Large intestine (tissue), 3 donors: ENCODE results near the gene LZIC. TPM values are rescaled to one million over a fixed set of nuclear protein-coding genes. Genes with fewer than 3 reads are reported as not detected.

Experiments
- DNase-seq, 2 donors: peaks; one replicate each; pipeline versions ENCODE4 v3.0.0 to v3.0.0-alpha.2; 2013
- H3K27ac ChIP-seq: one replicate; pipeline ENCODE4 v1.5.1; 2013; ENCODE audit warnings: low read length
- H3K27me3 ChIP-seq: 2 replicates; pipeline ENCODE4 v1.6.1; 2013; ENCODE audit warnings: low read length; ENCODE audit not compliant: control insufficient read depth, insufficient read depth
- H3K36me3 ChIP-seq: 2 replicates; pipeline ENCODE4 v1.6.1; 2013; ENCODE audit warnings: low read length; ENCODE audit not compliant: control insufficient read depth, insufficient read depth
- H3K4me1 ChIP-seq: one replicate; pipeline ENCODE4 v1.6.1; 2013; ENCODE audit warnings: low read length; ENCODE audit not compliant: control insufficient read depth, insufficient read depth
- H3K4me3 ChIP-seq: one replicate; pipeline ENCODE4 v1.5.1; 2013; ENCODE audit warnings: low read length
- H3K9me3 ChIP-seq: one replicate; pipeline ENCODE4 v1.6.1; 2013; ENCODE audit warnings: mild to moderate bottlenecking, low read depth, low read length, moderate library complexity; ENCODE audit not compliant: control insufficient read depth
- WGBS: methylation state at CpG from one replicate; pipeline ENCODE4 v1.1.5; 2013; ENCODE audit warnings: low lambda C conversion rate; ENCODE audit not compliant: insufficient coverage; 5-methylcytosine and 5-hydroxymethylcytosine counted together
- polyA plus RNA-seq: library from polyadenylated mRNA; unstranded; fragments of 120-200 nt; gene quantifications from one replicate; pipeline ENCODE4 v1.2.1, GENCODE V29; 2013

The LZIC gene
- polyA plus RNA-seq, 1 donor, result 59.0 TPM

GRCh38 chr1:9914610-9914937 is 28.6 kb downstream of the LZIC start:
- WGBS, result no CpG with 5 or more reads among the region's 2 CpGs
- Histone ChIP-seq H3K4me1 (peaks cover 30% of the 10 kb centered on the region), H3K27me3 (no peaks in the 10 kb centered on the region), H3K27ac (no peak overlapping the region), H3K9me3 (no peaks in the 10 kb centered on the region), H3K4me3 (no peak overlapping the region), H3K36me3 (no peaks in the 10 kb centered on the region)
- DNase-seq, result no peak

GRCh38 chr1:9912264-9912936 is 30.8 kb downstream of the LZIC start:
- H3K4me3 ChIP-seq, result no peak overlapping the region
- 40% methylated on average over 2 of the region's 12 CpGs for WGBS
- DNase-seq, result peak; percentile 55 to 83
- peaks cover 39% of the 10 kb centered on the region for H3K4me1 ChIP-seq
- no peaks in the 10 kb centered on the region for H3K36me3 ChIP-seq
- peak overlapping the region; percentile 59 for H3K27ac ChIP-seq
- no peaks in the 10 kb centered on the region for H3K27me3 ChIP-seq
- H3K9me3 ChIP-seq, result no peaks in the 10 kb centered on the region

GRCh38 chr1:9910423-9911178 is 32.6 kb downstream of the LZIC start:
- Histone ChIP-seq H3K27ac (peak overlapping the region; percentile 95), H3K4me1 (peaks cover 39% of the 10 kb centered on the region), H3K9me3 (no peaks in the 10 kb centered on the region), H3K4me3 (peak overlapping the region; percentile 55), H3K27me3 (no peaks in the 10 kb centered on the region), H3K36me3 (no peaks in the 10 kb centered on the region)
- WGBS, result 0% methylated on average over 1 of the region's 45 CpGs
- DNase-seq, result peak; percentile 100

- no CpG with 5 or more reads among the region's 55 CpGs for WGBS
- DNase-seq, result no peak
- H3K27ac ChIP-seq, result peak within 1 kb of the TSS; percentile 95
- H3K9me3 ChIP-seq, result no peaks in the 10 kb centered on the region
- no peaks in the 10 kb centered on the region for H3K27me3 ChIP-seq
- H3K36me3 ChIP-seq, result no peaks in the 10 kb centered on the region
- H3K4me1 ChIP-seq, result peaks cover 36% of the 10 kb centered on the region
- H3K4me3 ChIP-seq, result peak within 1 kb of the TSS; percentile 60
Measured at GRCh38 chr1:9910076-9910422, 33.1 kb downstream of the LZIC start, which contains the start of gene CTNNBIP1. CTNNBIP1 (minus strand) TSS chr1:9910269; CDS start chr1:9872064, 38,205 bp downstream.

GRCh38 chr1:9909234-9910046 is 33.8 kb downstream of the LZIC start:
- H3K4me3 ChIP-seq, result peak overlapping the region; percentile 60
- no CpG with 5 or more reads among the region's 47 CpGs for WGBS
- peak in 1 of 2 donors; percentile 44 for DNase-seq
- peak overlapping the region; percentile 2 for H3K27ac ChIP-seq
- peaks cover 30% of the 10 kb centered on the region for H3K4me1 ChIP-seq
- no peaks in the 10 kb centered on the region for H3K36me3 ChIP-seq
- H3K27me3 ChIP-seq, result no peaks in the 10 kb centered on the region
- no peaks in the 10 kb centered on the region for H3K9me3 ChIP-seq

GRCh38 chr1:9908871-9909233 is 34.3 kb downstream of the LZIC start:
- no CpG with 5 or more reads among the region's 4 CpGs for whole genome bisulfite sequencing
- Histone ChIP-seq H3K4me1 (peaks cover 24% of the 10 kb centered on the region), H3K27me3 (no peaks in the 10 kb centered on the region), H3K4me3 (peak overlapping the region; percentile 60), H3K36me3 (no peaks in the 10 kb centered on the region), H3K9me3 (no peaks in the 10 kb centered on the region), H3K27ac (peak overlapping the region; percentile 2)
- DNase-seq, result peak in 1 of 2 donors; percentile 54

- Histone ChIP-seq H3K9me3 (no peaks in the 10 kb centered on the region), H3K27ac (no peak overlapping the region)
- 100% methylated on average over 2 of the region's 5 CpGs for WGBS
Measured at GRCh38 chr1:9907441-9907840, 35.8 kb downstream of the LZIC start.

GRCh38 chr1:9906466-9906865 is 36.7 kb downstream of the LZIC start:
- H3K4me1 ChIP-seq, result peaks cover 14% of the 10 kb centered on the region
- H3K27me3 ChIP-seq, result no peaks in the 10 kb centered on the region
- H3K27ac ChIP-seq, result no peak overlapping the region
- WGBS, result no CpG with 5 or more reads among the region's 2 CpGs
- no peak overlapping the region for H3K4me3 ChIP-seq
- no peaks in the 10 kb centered on the region for H3K9me3 ChIP-seq
- DNase-seq, result no peak
- no peaks in the 10 kb centered on the region for H3K36me3 ChIP-seq

More at GRCh38 chr1:9907441-9907840, 35.8 kb downstream of the LZIC start:
- peaks cover 20% of the 10 kb centered on the region for H3K4me1 ChIP-seq
- no peaks in the 10 kb centered on the region for H3K27me3 ChIP-seq
- DNase-seq, result no peak
- H3K36me3 ChIP-seq, result no peaks in the 10 kb centered on the region
- no peak overlapping the region for H3K4me3 ChIP-seq

GRCh38 chr1:9905010-9905409 is 38.2 kb downstream of the LZIC start:
- 73% methylated on average over 2 of the region's 4 CpGs for WGBS
- H3K4me1 ChIP-seq, result peaks cover 20% of the 10 kb centered on the region
- no peak overlapping the region for H3K4me3 ChIP-seq
- no peak overlapping the region for H3K27ac ChIP-seq
- H3K9me3 ChIP-seq, result no peaks in the 10 kb centered on the region
- no peaks in the 10 kb centered on the region for H3K36me3 ChIP-seq
- no peaks in the 10 kb centered on the region for H3K27me3 ChIP-seq
- DNase-seq, result no peak

GRCh38 chr1:9904596-9904995 is 38.6 kb downstream of the LZIC start:
- Histone ChIP-seq H3K4me3 (no peak overlapping the region), H3K4me1 (peaks cover 20% of the 10 kb centered on the region), H3K27ac (no peak overlapping the region), H3K9me3 (no peaks in the 10 kb centered on the region), H3K27me3 (no peaks in the 10 kb centered on the region), H3K36me3 (no peaks in the 10 kb centered on the region)
- no CpG with 5 or more reads among the region's 3 CpGs for WGBS
- DNase-seq, result no peak
